PC-9 (cell line): Measurements from ENCODE around the gene PLTP. TPM values are rescaled to one million over a fixed set of nuclear protein-coding genes. Genes with fewer than 3 reads are reported as not detected.

Experiments
- BruUV-seq: library from RNA; stranded (reverse); fragments of 400-500 nt; replicated peaks from 2 replicates; lab custom pipeline; 2021; lab: Mats Ljungman, UMichigan
- CTCF ChIA-PET: fragments of 300-600 bp; sonication (Branson Sonifier 250); formaldehyde crosslinking; loops from one replicate; lab custom pipeline; 2022; ENCODE audit warnings: antibody characterized with exemption; lab: Charles Lee
- POLR2A ChIA-PET: fragments of 300-600 bp; sonication (Branson Sonifier 250); formaldehyde crosslinking; loops from one replicate; lab custom pipeline; 2022; ENCODE audit warnings: antibody characterized with exemption; ENCODE audit not compliant: unreplicated experiment; lab: Charles Lee
- DNase-seq, 2 experiments: peaks; one replicate each; pipeline versions ENCODE4 v3.0.0 to v3.0.0-alpha.2; 2015 to 2022; ENCODE audit warnings: mixed read lengths in 1 of 2
- H2AFZ ChIP-seq: fragments of 200-600 bp; sonication (generic); 2 replicates; pipeline ENCODE4 v1.8.1; 2017; ENCODE audit warnings: antibody characterized with exemption
- H3F3A ChIP-seq: fragments of 200-600 bp; sonication (generic); 2 replicates; pipeline ENCODE4 v1.8.1; 2017; ENCODE audit warnings: antibody characterized with exemption, mild to moderate bottlenecking, low read depth; ENCODE audit not compliant: insufficient read depth
- H3K27ac ChIP-seq: fragments of 200-600 bp; sonication (generic); 2 replicates; pipeline ENCODE4 v1.6.1; 2016; ENCODE audit warnings: mixed run types
- H3K27me3 ChIP-seq: fragments of 200-600 bp; sonication (generic); 2 replicates; pipeline ENCODE4 v1.6.1; 2016; ENCODE audit warnings: low read depth, mixed run types; ENCODE audit not compliant: insufficient read depth
- H3K36me3 ChIP-seq: fragments of 200-600 bp; sonication (generic); 2 replicates; pipeline ENCODE4 v1.6.1; 2016; ENCODE audit warnings: low read depth, mixed run types
- H3K4me1 ChIP-seq: fragments of 200-600 bp; sonication (generic); replicated peaks from 2 replicates; pipeline ENCODE4 v1.6.1; 2016; ENCODE audit warnings: mixed run types; ENCODE audit not compliant: insufficient read depth
- H3K4me2 ChIP-seq: fragments of 200-600 bp; sonication (generic); 2 replicates; pipeline ENCODE4 v1.6.1; 2017; ENCODE audit warnings: mixed run types
- H3K4me3 ChIP-seq: fragments of 200-600 bp; sonication (generic); 2 replicates; pipeline ENCODE4 v1.6.1; 2016; ENCODE audit warnings: mixed run types
- H3K79me2 ChIP-seq: fragments of 200-600 bp; sonication (generic); 2 replicates; pipeline ENCODE4 v1.6.1; 2017; ENCODE audit warnings: low read depth, mixed run types
- H3K9me2 ChIP-seq: fragments of 200-600 bp; sonication (generic); 2 replicates; pipeline ENCODE4 v1.8.1; 2017; ENCODE audit warnings: mild to moderate bottlenecking; ENCODE audit not compliant: insufficient read depth
- H3K9me3 ChIP-seq: fragments of 200-600 bp; sonication (generic); 2 replicates; pipeline ENCODE4 v1.8.1; 2016; ENCODE audit warnings: low read depth; ENCODE audit not compliant: insufficient read depth
- H4K20me1 ChIP-seq: fragments of 200-600 bp; sonication (generic); 2 replicates; pipeline ENCODE4 v1.8.1; 2017; ENCODE audit not compliant: insufficient read depth
- CTCF ChIP-seq: fragments of 200-600 bp; sonication (generic); conservative IDR thresholded peaks from 2 replicates; pipeline ENCODE4 v1.6.1; 2017; ENCODE audit warnings: mixed run types, antibody characterized with exemption, mild to moderate bottlenecking, moderate library complexity
- EZH2 ChIP-seq: fragments of 200-600 bp; sonication (generic); IDR thresholded peaks from 2 replicates; pipeline ENCODE4 v1.8.0; 2017; ENCODE audit warnings: antibody characterized with exemption, low read depth
- intact Hi-C: fragments of 100-400 bp; cut with micrococcal nuclease; formaldehyde crosslinking; loops from one replicate; pipeline ENCODE4 v1.10.0; 2022; ENCODE audit not compliant: unreplicated experiment
- total RNA-seq: library from RNA; stranded (reverse); gene quantifications from 2 replicates; pipeline ENCODE4 v1.2.3, GENCODE V29; 2021

PLTP gene
- total RNA-seq, 1 experiment from 2014 or later: 127 TPM

DNA sequence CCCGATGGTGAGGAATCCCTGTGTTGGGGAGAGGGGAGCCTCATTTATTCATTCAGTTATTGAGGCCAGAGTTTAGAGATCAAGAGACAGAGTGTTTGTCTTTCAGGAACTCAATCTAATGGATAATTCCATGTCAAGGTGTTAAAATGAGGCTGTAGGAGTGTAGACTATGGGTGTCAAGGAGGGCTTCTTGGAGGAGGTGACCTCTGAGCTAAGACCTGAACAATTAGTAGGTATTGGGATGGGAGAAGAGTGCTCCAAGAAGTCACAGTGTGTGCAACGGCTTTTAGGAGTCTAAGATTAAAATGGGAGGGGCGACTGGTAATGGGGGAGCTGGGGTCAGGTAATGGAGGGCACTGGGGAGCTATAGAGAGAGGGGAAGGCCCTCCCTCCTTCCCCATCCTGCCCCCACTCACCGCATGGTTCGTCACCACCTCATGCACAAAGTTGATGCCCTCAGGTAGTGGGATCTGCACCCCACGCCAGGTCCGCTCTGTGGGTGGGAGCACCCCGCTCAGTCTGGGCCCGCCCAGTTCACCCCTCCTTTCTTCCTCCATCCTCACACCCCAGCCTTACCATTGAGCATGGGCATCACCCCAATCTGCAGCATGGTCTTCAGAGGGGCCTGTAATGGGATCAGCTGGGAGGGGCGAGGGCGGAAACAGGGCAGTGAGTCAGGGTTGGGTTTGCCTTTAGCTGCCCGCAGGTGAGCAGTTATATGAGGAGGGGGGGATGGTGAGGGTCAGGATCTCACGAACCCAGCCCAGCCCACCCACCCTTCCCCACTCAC is 12.7 kb downstream of the PLTP start:
- Histone ChIP-seq H2AFZ (no peak overlapping the region), H3K27ac (no peak overlapping the region), H3K4me1 (no peaks in the 10 kb centered on the region), H3K9me3 (no peaks in the 10 kb centered on the region), H3K9me2 (no peaks in the 10 kb centered on the region), H3K27me3 (no peaks in the 10 kb centered on the region), H4K20me1 (no peaks in the 10 kb centered on the region), H3K36me3 (peaks cover 19% of the 10 kb centered on the region), H3K79me2 (peaks cover 2% of the 10 kb centered on the region; the same call in 1 of the 2 replicates), H3K4me3 (no peak overlapping the region), H3K4me2 (no peak overlapping the region), H3F3A (peaks cover 45% of the 10 kb centered on the region)
- POLR2A ChIA-PET: interaction anchor here (0.6 kb wide), 1 partner anchor 17 kb away, joined by 4 read pairs; no protein-coding TSS in a partner anchor
- TF ChIP-seq CTCF (no peak), EZH2 (no peak)
- no peak for DNase-seq
- no TSS peak for BruUV-seq
- intact Hi-C loops: no loop called here
- CTCF ChIA-PET: no interaction called here

DNA sequence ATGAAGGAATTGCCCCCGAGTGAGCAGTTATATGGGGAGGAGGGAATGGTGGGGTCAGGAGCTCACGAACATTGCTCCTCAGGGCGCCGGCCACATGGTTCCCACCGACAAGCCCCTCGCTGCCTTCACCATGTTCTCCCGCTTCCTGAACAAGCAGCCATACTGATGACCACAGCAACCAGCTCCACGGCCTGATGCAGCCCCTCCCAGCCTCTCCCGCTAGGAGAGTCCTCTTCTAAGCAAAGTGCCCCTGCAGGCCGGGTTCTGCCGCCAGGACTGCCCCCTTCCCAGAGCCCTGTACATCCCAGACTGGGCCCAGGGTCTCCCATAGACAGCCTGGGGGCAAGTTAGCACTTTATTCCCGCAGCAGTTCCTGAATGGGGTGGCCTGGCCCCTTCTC is 13.7 kb downstream of the PLTP start:
- H3K27me3 ChIP-seq: no peaks in the 10 kb centered on the region
- no peak overlapping the region for H3K4me2 ChIP-seq
- CTCF ChIA-PET: interaction anchor here (0.5 kb wide), 1 partner anchor 73 kb away, joined by 8 read pairs; no protein-coding TSS in a partner anchor
- H3K27ac ChIP-seq: no peak overlapping the region
- TSS peak; percentile 9 for BruUV-seq
- no peak for DNase-seq
- POLR2A ChIA-PET: no interaction called here
- peaks cover 5% of the 10 kb centered on the region; the same call in 1 of the 2 replicates for H3K79me2 ChIP-seq
- no peaks in the 10 kb centered on the region for H3K9me2 ChIP-seq
- H3K9me3 ChIP-seq: no peaks in the 10 kb centered on the region
- peaks cover 22% of the 10 kb centered on the region for H3K36me3 ChIP-seq
- no peaks in the 10 kb centered on the region for H3K4me1 ChIP-seq
- TF ChIP-seq CTCF (no peak), EZH2 (no peak)
- intact Hi-C loops: no loop called here
- no peak overlapping the region for H3K4me3 ChIP-seq
- H4K20me1 ChIP-seq: no peaks in the 10 kb centered on the region
- H3F3A ChIP-seq: peaks cover 44% of the 10 kb centered on the region
- H2AFZ ChIP-seq: no peak overlapping the region

DNA sequence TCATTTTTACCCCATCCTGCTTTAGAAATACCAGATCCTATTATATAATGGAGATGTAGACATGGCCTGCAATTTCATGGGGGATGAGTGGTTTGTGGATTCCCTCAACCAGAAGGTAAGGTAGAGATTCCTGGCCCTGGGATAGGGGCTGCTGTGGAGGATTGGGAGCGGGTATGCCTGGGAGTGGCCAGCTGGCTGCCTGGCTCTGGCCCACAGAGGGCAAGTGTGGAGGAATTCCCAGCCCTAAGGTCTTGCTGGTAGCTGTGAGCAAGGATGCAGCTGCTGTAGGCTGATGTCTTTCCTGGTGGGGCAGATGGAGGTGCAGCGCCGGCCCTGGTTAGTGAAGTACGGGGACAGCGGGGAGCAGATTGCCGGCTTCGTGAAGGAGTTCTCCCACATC is 14.3 kb downstream of the PLTP start:
- Histone ChIP-seq H2AFZ (no peak overlapping the region), H3K4me1 (no peaks in the 10 kb centered on the region), H3K9me2 (no peaks in the 10 kb centered on the region), H3K27me3 (no peaks in the 10 kb centered on the region), H3K36me3 (peaks cover 22% of the 10 kb centered on the region), H3K27ac (no peak overlapping the region), H3K4me2 (no peak overlapping the region), H3K4me3 (no peak overlapping the region), H3F3A (peaks cover 42% of the 10 kb centered on the region), H3K9me3 (no peaks in the 10 kb centered on the region), H3K79me2 (peaks cover 5% of the 10 kb centered on the region; the same call in 1 of the 2 replicates), H4K20me1 (no peaks in the 10 kb centered on the region)
- intact Hi-C loops: no loop called here
- BruUV-seq: no TSS peak
- TF ChIP-seq CTCF (no peak), EZH2 (no peak)
- no peak for DNase-seq
- CTCF ChIA-PET: no interaction called here
- POLR2A ChIA-PET: no interaction called here
